Measurements from ENCODE around the gene LRRC8E. TPM values are rescaled to one million over a fixed set of nuclear protein-coding genes. Genes with fewer than 3 reads are reported as not detected.

LRRC8E gene
- total RNA-seq, 1 donor from 2014 or later: 3.5 TPM

DNA sequence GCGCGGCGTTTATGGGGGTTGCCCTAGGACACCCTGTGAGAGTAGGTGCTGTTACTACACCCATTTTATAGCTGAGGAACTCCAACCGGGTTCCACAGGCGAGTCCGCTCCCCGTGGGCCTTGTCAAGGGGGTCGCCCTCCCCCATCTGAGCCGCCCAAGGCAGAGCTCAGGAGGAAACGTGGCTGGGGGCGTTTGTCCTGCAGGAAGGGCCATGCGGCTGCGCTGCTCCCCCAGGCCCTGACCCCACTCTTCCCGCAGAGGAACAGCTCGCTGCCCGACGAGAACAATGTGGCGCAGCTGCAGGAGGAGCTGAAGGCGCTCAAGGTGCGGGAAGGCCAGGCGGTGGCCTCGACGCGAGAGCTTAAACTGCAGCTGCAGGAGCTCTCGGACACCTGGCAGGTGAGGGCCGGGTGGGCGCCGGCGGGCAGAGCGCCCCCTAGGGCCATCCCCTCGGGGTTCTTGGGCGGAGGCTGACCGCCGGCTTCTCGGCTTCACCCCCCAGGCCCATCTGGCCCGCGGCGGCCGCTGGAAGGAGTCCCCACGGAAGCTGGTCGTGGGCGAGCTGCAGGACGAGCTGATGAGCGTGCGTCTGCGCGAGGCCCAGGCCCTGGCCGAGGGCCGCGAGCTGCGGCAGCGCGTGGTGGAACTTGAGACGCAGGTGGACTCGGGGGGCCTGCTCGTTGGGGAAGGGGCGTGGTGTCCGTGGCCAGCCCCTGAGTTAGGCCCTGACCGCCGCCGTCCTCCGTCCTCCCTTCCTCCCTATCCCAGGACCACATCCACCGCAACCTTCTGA is 26.5 kb upstream of the LRRC8E start:
- Mint-ChIP-seq H3K36me3 (ENCODE audit: unreplicated experiment) (no peaks in the 10 kb centered on the region), H3K4me3 (ENCODE audit: unreplicated experiment) (no peak overlapping the region), H3K27me3 (ENCODE audit: unreplicated experiment) (peaks cover 8% of the 10 kb centered on the region), H3K27ac (ENCODE audit: unreplicated experiment) (no peak overlapping the region), H3K9me3 (ENCODE audit: unreplicated experiment) (no peaks in the 10 kb centered on the region), H3K4me1 (ENCODE audit: unreplicated experiment) (no peaks in the 10 kb centered on the region)
- TF ChIP-seq, protein P1, sequence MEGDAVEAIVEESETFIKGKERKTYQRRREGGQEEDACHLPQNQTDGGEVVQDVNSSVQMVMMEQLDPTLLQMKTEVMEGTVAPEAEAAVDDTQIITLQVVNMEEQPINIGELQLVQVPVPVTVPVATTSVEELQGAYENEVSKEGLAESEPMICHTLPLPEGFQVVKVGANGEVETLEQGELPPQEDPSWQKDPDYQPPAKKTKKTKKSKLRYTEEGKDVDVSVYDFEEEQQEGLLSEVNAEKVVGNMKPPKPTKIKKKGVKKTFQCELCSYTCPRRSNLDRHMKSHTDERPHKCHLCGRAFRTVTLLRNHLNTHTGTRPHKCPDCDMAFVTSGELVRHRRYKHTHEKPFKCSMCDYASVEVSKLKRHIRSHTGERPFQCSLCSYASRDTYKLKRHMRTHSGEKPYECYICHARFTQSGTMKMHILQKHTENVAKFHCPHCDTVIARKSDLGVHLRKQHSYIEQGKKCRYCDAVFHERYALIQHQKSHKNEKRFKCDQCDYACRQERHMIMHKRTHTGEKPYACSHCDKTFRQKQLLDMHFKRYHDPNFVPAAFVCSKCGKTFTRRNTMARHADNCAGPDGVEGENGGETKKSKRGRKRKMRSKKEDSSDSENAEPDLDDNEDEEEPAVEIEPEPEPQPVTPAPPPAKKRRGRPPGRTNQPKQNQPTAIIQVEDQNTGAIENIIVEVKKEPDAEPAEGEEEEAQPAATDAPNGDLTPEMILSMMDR (IDR thresholded peaks at IDR 0.05): peak; percentile 14
- DNase-seq (ENCODE audit: extremely low spot score, unreplicated experiment): no peak

DNA sequence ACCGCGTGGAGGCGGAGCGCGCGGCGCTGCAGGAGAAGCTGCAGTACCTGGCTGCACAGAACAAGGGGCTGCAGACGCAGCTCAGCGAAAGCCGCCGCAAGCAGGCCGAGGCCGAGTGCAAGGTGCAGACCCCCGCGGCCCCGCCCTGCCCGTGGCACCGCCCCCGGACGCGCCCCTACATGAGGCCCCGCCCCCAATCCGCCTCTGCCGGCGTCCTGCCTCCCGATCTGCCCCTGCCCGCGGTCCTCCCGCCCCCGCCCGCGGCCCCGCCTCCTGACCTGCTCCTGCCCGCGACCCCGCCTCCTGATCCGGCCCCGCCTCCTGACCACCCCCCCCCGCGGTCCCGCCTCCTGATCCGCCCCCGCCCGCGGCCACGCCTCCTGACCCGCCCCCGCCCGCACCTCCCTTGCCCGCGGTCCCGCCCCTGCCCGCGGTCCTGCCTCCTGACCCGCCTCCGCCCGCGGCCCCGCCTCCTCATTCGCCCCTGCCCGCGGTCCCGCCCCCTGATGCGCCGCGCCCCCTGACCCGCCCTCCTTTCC is 25.8 kb upstream of the LRRC8E start:
- no peak overlapping the region for H3K4me3 Mint-ChIP-seq (ENCODE audit: unreplicated experiment)
- no peak overlapping the region for H3K27ac Mint-ChIP-seq (ENCODE audit: unreplicated experiment)
- H3K36me3 Mint-ChIP-seq (ENCODE audit: unreplicated experiment): no peaks in the 10 kb centered on the region
- no peaks in the 10 kb centered on the region for H3K9me3 Mint-ChIP-seq (ENCODE audit: unreplicated experiment)
- peaks cover 13% of the 10 kb centered on the region for H3K27me3 Mint-ChIP-seq (ENCODE audit: unreplicated experiment)
- H3K4me1 Mint-ChIP-seq (ENCODE audit: unreplicated experiment): no peaks in the 10 kb centered on the region
- no peak for DNase-seq (ENCODE audit: extremely low spot score, unreplicated experiment)
- TF ChIP-seq, protein P1 (IDR thresholded peaks at IDR 0.05): no peak

DNA sequence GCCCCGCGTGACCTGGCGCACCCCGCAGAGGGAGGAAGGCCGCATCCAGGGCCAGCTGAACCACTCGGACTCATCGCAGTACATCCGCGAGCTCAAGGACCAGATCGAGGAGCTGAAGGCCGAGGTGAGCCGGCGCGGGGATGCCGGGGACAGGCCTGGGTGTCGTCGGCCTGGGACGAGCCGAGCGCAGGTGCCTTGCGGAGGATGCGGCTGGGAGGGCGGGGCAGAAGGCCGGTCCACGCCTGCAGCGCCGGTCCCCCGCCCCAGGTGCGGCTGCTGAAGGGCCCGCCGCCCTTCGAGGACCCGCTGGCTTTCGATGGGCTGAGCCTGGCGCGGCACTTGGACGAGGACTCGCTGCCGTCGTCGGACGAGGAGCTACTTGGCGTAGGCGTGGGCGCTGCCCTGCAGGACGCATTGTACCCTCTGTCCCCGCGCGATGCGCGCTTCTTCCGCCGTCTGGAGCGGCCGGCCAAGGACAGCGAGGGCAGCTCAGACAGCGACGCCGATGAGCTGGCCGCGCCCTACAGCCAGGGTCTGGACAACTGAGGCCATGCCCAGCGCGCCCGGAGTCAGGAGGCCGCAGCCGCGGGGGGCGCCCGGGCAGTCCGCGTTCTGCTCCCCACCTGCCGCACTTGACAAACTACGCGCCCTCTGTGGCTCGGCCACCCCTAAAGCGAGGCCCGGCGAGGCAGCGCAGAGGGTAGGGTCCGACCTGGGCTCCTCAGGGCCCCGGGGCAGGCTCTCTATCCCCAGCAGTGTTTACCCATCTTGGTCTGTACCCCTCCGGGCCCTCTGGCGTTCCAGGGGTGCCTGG is 24.9 kb upstream of the LRRC8E start:
- TF ChIP-seq, protein P1 (IDR thresholded peaks at IDR 0.05): no peak

DNA sequence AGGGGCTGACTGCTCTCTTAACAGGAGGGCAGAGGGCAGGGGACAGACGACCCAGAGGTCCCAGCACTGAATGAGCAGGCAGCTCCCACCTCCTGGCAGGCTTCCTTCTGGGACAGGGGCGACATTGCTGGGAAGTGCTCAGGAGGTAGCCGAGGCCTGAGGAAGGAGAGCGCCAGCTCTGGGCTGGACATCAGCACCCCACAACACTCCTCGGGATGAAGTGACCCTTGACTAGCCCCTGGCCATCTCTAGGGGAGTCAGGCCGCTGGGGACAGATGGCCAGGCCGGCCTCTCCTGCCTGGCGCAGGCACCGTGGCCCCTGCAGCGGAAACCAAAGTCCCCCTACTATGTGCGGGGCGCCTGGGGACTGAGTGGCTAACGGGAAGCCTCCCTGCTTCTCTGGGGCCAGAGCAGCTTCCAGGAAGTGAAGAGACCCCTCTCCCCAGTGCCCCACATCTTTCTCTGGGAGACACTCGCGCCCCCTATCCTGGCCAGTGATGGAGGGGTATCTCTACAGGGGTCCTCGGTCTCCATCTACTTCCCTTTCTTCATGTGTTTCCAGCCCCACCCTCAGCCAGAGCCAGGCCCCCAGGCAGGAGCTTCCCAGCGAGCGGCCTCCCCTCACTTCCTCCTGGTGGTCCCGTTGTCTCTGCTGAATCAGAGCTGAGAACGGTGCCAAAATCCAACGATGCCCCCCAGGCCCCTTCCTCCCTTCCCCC is 24.2 kb upstream of the LRRC8E start:
- no peaks in the 10 kb centered on the region for H3K36me3 Mint-ChIP-seq (ENCODE audit: unreplicated experiment)
- H3K27ac Mint-ChIP-seq (ENCODE audit: unreplicated experiment): no peak overlapping the region
- DNase-seq (ENCODE audit: extremely low spot score, unreplicated experiment): no peak
- TF ChIP-seq, protein P1 (IDR thresholded peaks at IDR 0.05): no peak
- H3K4me1 Mint-ChIP-seq (ENCODE audit: unreplicated experiment): peaks cover 8% of the 10 kb centered on the region
- H3K27me3 Mint-ChIP-seq (ENCODE audit: unreplicated experiment): peaks cover 15% of the 10 kb centered on the region
- no peak overlapping the region for H3K4me3 Mint-ChIP-seq (ENCODE audit: unreplicated experiment)
- no peaks in the 10 kb centered on the region for H3K9me3 Mint-ChIP-seq (ENCODE audit: unreplicated experiment)

More for the DNA sequence above, 24.9 kb upstream of the LRRC8E start:
- Mint-ChIP-seq H3K9me3 (ENCODE audit: unreplicated experiment) (no peaks in the 10 kb centered on the region), H3K4me1 (ENCODE audit: unreplicated experiment) (peaks cover 3% of the 10 kb centered on the region), H3K27ac (ENCODE audit: unreplicated experiment) (no peak overlapping the region), H3K4me3 (ENCODE audit: unreplicated experiment) (no peak overlapping the region), H3K36me3 (ENCODE audit: unreplicated experiment) (no peaks in the 10 kb centered on the region), H3K27me3 (ENCODE audit: unreplicated experiment) (peaks cover 15% of the 10 kb centered on the region)
- no peak for DNase-seq (ENCODE audit: extremely low spot score, unreplicated experiment)

Measured in osteocyte (in vitro differentiated cells).